ENCODE results near the gene IFRD2.

DNA sequence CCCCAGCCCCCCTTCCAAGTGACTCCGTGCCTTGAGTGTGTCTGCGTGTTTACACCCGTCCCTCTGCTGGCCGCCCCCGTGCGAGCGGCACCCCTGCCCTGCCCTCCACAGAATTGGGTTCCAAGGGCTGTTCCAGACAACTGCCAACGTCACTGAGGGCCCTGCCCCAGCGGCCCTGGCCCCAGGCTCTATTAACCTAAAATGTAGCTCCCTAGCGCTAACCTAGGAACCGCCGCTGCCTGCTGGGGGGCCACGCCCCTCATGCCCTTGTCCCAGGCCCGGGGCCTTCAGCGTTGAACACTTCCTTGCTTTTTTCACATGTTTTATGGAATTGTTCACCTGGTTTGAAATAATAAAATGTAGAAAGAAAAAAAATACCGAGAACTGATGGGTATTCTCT, 33.2 kb downstream of the IFRD2 start:
- TF ChIP-seq EZH2 (IDR thresholded peaks at IDR 0.05; ENCODE audit: low read length, missing control alignments): no peak
- TF ChIP-seq, protein P1, sequence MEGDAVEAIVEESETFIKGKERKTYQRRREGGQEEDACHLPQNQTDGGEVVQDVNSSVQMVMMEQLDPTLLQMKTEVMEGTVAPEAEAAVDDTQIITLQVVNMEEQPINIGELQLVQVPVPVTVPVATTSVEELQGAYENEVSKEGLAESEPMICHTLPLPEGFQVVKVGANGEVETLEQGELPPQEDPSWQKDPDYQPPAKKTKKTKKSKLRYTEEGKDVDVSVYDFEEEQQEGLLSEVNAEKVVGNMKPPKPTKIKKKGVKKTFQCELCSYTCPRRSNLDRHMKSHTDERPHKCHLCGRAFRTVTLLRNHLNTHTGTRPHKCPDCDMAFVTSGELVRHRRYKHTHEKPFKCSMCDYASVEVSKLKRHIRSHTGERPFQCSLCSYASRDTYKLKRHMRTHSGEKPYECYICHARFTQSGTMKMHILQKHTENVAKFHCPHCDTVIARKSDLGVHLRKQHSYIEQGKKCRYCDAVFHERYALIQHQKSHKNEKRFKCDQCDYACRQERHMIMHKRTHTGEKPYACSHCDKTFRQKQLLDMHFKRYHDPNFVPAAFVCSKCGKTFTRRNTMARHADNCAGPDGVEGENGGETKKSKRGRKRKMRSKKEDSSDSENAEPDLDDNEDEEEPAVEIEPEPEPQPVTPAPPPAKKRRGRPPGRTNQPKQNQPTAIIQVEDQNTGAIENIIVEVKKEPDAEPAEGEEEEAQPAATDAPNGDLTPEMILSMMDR (conservative IDR thresholded peaks at IDR 0.05 in 1 of 2, IDR thresholded peaks at IDR 0.05 in 1 of 2; ENCODE audit: low read depth in 1 of 2, low read length in 2 of 2): no peak
